Measurements from ENCODE around the gene FOXN3.
A peak's percentile ranks its signal among the peaks of the same experiment; 100 is the strongest.

The FOXN3 gene

GRCh38 chr14:89178800-89179535 is 238.1 kb downstream of the FOXN3 start:
- Histone ChIP-seq H3K27me3 (ENCODE audit: low read depth, low read length) (no peaks in the 10 kb centered on the region), H3K36me3 (ENCODE audit: control insufficient read depth in 1 of 2, insufficient read depth in 2 of 2, low read length in 2 of 2) (peaks cover 10% of the 10 kb centered on the region in 2 donors), H3K4me1 (ENCODE audit: control insufficient read depth in 1 of 2, insufficient read depth in 2 of 2, low read length in 2 of 2) (peaks cover 4 to 15% of the 10 kb centered on the region in 2 donors), H3K9me3 (ENCODE audit: control insufficient read depth in 1 of 2, low read length in 2 of 2) (no peaks in the 10 kb centered on the region), H3K27ac (ENCODE audit: low read length) (no peak overlapping the region), H3K4me3 (ENCODE audit: low read depth in 1 of 2, low read length in 2 of 2) (no peak overlapping the region)

GRCh38 chr14:89178376-89178775 is 238.7 kb downstream of the FOXN3 start:
- Histone ChIP-seq H3K9me3 (ENCODE audit: control insufficient read depth in 1 of 2, low read length in 2 of 2) (no peaks in the 10 kb centered on the region), H3K27ac (ENCODE audit: low read length) (no peak overlapping the region), H3K27me3 (ENCODE audit: low read depth, low read length) (no peaks in the 10 kb centered on the region), H3K36me3 (ENCODE audit: control insufficient read depth in 1 of 2, insufficient read depth in 2 of 2, low read length in 2 of 2) (peaks cover 10 to 11% of the 10 kb centered on the region in 2 donors), H3K4me1 (ENCODE audit: control insufficient read depth in 1 of 2, insufficient read depth in 2 of 2, low read length in 2 of 2) (peaks cover 4 to 15% of the 10 kb centered on the region in 2 donors), H3K4me3 (ENCODE audit: low read depth in 1 of 2, low read length in 2 of 2) (no peak overlapping the region)

- peaks cover 4 to 15% of the 10 kb centered on the region in 2 donors for H3K4me1 ChIP-seq (ENCODE audit: control insufficient read depth in 1 of 2, insufficient read depth in 2 of 2, low read length in 2 of 2)
- H3K27me3 ChIP-seq (ENCODE audit: low read depth, low read length) = no peaks in the 10 kb centered on the region
- H3K27ac ChIP-seq (ENCODE audit: low read length) = no peak overlapping the region
Observed at GRCh38 chr14:89175881-89176799, 240.9 kb downstream of the FOXN3 start.

GRCh38 chr14:89171628-89172027 is 245.4 kb downstream of the FOXN3 start:
- Histone ChIP-seq H3K27ac (ENCODE audit: low read length) (no peak overlapping the region), H3K4me1 (ENCODE audit: control insufficient read depth in 1 of 2, insufficient read depth in 2 of 2, low read length in 2 of 2) (no peaks in the 10 kb centered on the region), H3K4me3 (ENCODE audit: low read depth in 1 of 2, low read length in 2 of 2) (no peak overlapping the region), H3K27me3 (ENCODE audit: low read depth, low read length) (no peaks in the 10 kb centered on the region), H3K36me3 (ENCODE audit: control insufficient read depth in 1 of 2, insufficient read depth in 2 of 2, low read length in 2 of 2) (peaks cover 10 to 21% of the 10 kb centered on the region in 2 donors), H3K9me3 (ENCODE audit: control insufficient read depth in 1 of 2, low read length in 2 of 2) (peaks cover 0 to 3% of the 10 kb centered on the region in 2 donors)

More at GRCh38 chr14:89175881-89176799, 240.9 kb downstream of the FOXN3 start:
- no peak overlapping the region for H3K4me3 ChIP-seq (ENCODE audit: low read depth in 1 of 2, low read length in 2 of 2)
- H3K9me3 ChIP-seq (ENCODE audit: control insufficient read depth in 1 of 2, low read length in 2 of 2) = peaks cover 0 to 3% of the 10 kb centered on the region in 2 donors
- H3K36me3 ChIP-seq (ENCODE audit: control insufficient read depth in 1 of 2, insufficient read depth in 2 of 2, low read length in 2 of 2) = peaks cover 10 to 21% of the 10 kb centered on the region in 2 donors

- Histone ChIP-seq H3K36me3 (ENCODE audit: control insufficient read depth in 1 of 2, insufficient read depth in 2 of 2, low read length in 2 of 2) (peaks cover 10 to 21% of the 10 kb centered on the region in 2 donors), H3K27ac (ENCODE audit: low read length) (no peak overlapping the region), H3K4me3 (ENCODE audit: low read depth in 1 of 2, low read length in 2 of 2) (no peak overlapping the region), H3K4me1 (ENCODE audit: control insufficient read depth in 1 of 2, insufficient read depth in 2 of 2, low read length in 2 of 2) (peaks cover 0 to 3% of the 10 kb centered on the region in 2 donors), H3K27me3 (ENCODE audit: low read depth, low read length) (no peaks in the 10 kb centered on the region), H3K9me3 (ENCODE audit: control insufficient read depth in 1 of 2, low read length in 2 of 2) (peaks cover 0 to 3% of the 10 kb centered on the region in 2 donors)
Observed at GRCh38 chr14:89171168-89171567, 245.9 kb downstream of the FOXN3 start.

GRCh38 chr14:89167705-89168104 is 249.3 kb downstream of the FOXN3 start:
- Histone ChIP-seq H3K27me3 (ENCODE audit: low read depth, low read length) (no peaks in the 10 kb centered on the region), H3K27ac (ENCODE audit: low read length) (no peak overlapping the region)

GRCh38 chr14:89166633-89167032 is 250.4 kb downstream of the FOXN3 start:
- H3K9me3 ChIP-seq (ENCODE audit: control insufficient read depth in 1 of 2, low read length in 2 of 2) = no peaks in the 10 kb centered on the region
- no peaks in the 10 kb centered on the region for H3K27me3 ChIP-seq (ENCODE audit: low read depth, low read length)
- no peak overlapping the region for H3K27ac ChIP-seq (ENCODE audit: low read length)
- H3K36me3 ChIP-seq (ENCODE audit: control insufficient read depth in 1 of 2, insufficient read depth in 2 of 2, low read length in 2 of 2) = peaks cover 4 to 11% of the 10 kb centered on the region in 2 donors
- H3K4me3 ChIP-seq (ENCODE audit: low read depth in 1 of 2, low read length in 2 of 2) = no peak overlapping the region
- peaks cover 0 to 4% of the 10 kb centered on the region in 2 donors for H3K4me1 ChIP-seq (ENCODE audit: control insufficient read depth in 1 of 2, insufficient read depth in 2 of 2, low read length in 2 of 2)

More at GRCh38 chr14:89167705-89168104, 249.3 kb downstream of the FOXN3 start:
- Histone ChIP-seq H3K4me1 (ENCODE audit: control insufficient read depth in 1 of 2, insufficient read depth in 2 of 2, low read length in 2 of 2) (peaks cover 0 to 4% of the 10 kb centered on the region in 2 donors), H3K36me3 (ENCODE audit: control insufficient read depth in 1 of 2, insufficient read depth in 2 of 2, low read length in 2 of 2) (peaks cover 0 to 12% of the 10 kb centered on the region in 2 donors), H3K4me3 (ENCODE audit: low read depth in 1 of 2, low read length in 2 of 2) (no peak overlapping the region), H3K9me3 (ENCODE audit: control insufficient read depth in 1 of 2, low read length in 2 of 2) (peaks cover 0 to 3% of the 10 kb centered on the region in 2 donors)

- H3K27ac ChIP-seq (ENCODE audit: low read length) = peak overlapping the region; percentile 60
- peak overlapping the region; percentile 39 to 49 for H3K4me3 ChIP-seq (ENCODE audit: low read depth in 1 of 2, low read length in 2 of 2)
- peaks cover 7 to 15% of the 10 kb centered on the region in 2 donors for H3K36me3 ChIP-seq (ENCODE audit: control insufficient read depth in 1 of 2, insufficient read depth in 2 of 2, low read length in 2 of 2)
- H3K27me3 ChIP-seq (ENCODE audit: low read depth, low read length) = no peaks in the 10 kb centered on the region
- H3K9me3 ChIP-seq (ENCODE audit: control insufficient read depth in 1 of 2, low read length in 2 of 2) = no peaks in the 10 kb centered on the region
- H3K4me1 ChIP-seq (ENCODE audit: control insufficient read depth in 1 of 2, insufficient read depth in 2 of 2, low read length in 2 of 2) = peaks cover 0 to 4% of the 10 kb centered on the region in 2 donors
Observed at GRCh38 chr14:89165189-89166181, 251.5 kb downstream of the FOXN3 start.

GRCh38 chr14:89164168-89165073 is 252.6 kb downstream of the FOXN3 start:
- peak overlapping the region in 1 of 2 donors; percentile 49 for H3K4me3 ChIP-seq (ENCODE audit: low read depth in 1 of 2, low read length in 2 of 2)
- no peaks in the 10 kb centered on the region for H3K9me3 ChIP-seq (ENCODE audit: control insufficient read depth in 1 of 2, low read length in 2 of 2)
- H3K27ac ChIP-seq (ENCODE audit: low read length) = peak overlapping the region; percentile 60
- peaks cover 0 to 4% of the 10 kb centered on the region in 2 donors for H3K4me1 ChIP-seq (ENCODE audit: control insufficient read depth in 1 of 2, insufficient read depth in 2 of 2, low read length in 2 of 2)
- H3K27me3 ChIP-seq (ENCODE audit: low read depth, low read length) = no peaks in the 10 kb centered on the region
- peaks cover 7 to 15% of the 10 kb centered on the region in 2 donors for H3K36me3 ChIP-seq (ENCODE audit: control insufficient read depth in 1 of 2, insufficient read depth in 2 of 2, low read length in 2 of 2)
